NCI-H1930 (cell line): ENCODE data around the gene PLP1.
A peak's percentile ranks its signal among the peaks of the same experiment; 100 is the strongest.
"Not testable (repeated sequence)": the region's sequence is repeated elsewhere in the genome, so short reads cannot be mapped to it uniquely, and the experiment has no call there.

Experiments used
- DNase-seq, 2 experiments: peaks; one replicate each; lab custom pipeline; 2025; lab: John Stamatoyannopoulos, UW

Gene PLP1, protein sequence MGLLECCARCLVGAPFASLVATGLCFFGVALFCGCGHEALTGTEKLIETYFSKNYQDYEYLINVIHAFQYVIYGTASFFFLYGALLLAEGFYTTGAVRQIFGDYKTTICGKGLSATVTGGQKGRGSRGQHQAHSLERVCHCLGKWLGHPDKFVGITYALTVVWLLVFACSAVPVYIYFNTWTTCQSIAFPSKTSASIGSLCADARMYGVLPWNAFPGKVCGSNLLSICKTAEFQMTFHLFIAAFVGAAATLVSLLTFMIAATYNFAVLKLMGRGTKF

DNA sequence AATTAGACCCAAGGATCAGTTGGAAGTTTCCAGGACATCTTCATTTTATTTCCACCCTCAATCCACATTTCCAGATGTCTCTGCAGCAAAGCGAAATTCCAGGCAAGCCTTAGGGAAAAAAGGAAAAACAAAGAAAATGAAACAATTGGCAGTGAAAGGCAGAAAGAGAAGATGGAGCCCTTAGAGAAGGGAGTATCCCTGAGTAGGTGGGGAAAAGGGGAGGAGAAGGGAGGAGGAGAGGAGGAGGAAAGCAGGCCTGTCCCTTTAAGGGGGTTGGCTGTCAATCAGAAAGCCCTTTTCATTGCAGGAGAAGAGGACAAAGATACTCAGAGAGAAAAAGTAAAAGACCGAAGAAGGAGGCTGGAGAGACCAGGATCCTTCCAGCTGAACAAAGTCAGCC lies at the start of gene PLP1:
Gene PLP1, plus strand, starts transcription at position 295 of the 400 bp plus-strand sequence. CDS start 156 bp downstream, outside the sequence.
- no peak for DNase-seq

DNA sequence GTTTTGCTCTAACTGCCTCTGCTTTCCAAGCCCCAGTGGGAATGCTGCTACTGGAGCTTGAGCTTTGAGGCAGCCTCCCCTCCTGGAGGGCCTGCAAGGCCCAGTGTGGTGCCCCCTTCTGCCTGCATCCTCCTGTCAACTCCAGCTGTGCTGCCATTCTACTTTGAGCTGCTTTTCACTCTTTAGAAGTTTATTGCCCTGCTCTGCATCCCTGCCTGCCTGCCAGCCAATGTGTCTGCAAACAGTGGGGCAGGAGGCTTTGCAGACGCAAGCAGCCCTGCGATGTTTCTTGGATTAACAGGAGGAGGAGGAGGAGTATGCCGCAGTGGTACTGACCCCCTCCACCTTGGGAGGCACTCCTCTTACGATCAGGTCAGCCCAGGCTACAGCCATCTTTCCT lies 49.5 kb upstream of the PLP1 start:
- no peak for DNase-seq

DNA sequence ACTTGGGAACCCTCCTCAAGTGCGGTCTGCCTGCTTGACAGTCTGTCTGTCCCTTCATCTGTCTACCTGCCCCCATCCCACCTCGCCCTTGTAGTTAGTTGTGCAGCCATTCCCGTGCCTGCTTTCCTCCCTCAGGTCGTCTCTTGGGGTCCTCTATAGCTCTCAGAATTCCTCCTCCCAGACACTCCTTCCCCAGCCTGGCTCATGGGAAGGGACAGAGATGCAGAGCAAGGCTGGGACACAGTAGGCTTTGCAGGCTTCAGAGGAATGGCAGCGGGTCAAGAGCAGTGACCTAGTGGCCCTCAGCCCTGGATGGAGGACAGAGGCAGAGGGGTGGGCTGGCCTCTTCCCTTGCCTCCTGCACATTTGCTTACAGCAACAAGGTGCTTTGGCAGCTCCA lies 47.6 kb upstream of the PLP1 start:
- no peak for DNase-seq

DNA sequence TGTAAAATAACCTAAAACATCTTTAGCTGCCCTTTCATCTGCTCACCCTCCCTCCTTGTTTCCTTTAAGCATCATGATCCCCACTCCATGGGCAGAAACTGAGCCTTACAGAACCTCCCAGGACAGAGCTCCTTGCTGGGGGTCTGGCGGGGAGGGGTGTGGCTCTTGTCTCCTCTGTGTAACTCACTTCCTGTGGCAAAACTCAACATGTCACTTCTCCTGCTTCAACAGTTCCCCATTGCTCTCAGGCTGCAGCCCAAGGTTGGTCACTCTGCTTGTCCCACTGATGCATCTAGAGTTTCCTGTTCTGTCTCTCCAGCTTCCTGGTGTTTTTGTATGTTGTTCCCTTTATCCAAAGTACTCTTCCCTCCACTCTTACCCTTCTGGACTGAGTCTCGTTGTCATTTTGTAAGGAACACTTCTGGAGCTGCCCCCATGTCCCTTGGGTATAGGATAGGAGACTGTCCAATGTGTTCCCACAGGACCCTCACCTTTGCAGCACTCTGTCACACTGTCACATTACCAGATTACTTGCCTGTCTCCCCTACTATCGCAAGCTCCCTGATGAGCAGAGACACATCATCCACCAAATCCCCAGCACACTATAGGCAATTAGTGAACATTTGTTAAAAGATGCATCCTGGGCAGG lies 46.4 kb upstream of the PLP1 start:
- DNase-seq: no peak

DNA sequence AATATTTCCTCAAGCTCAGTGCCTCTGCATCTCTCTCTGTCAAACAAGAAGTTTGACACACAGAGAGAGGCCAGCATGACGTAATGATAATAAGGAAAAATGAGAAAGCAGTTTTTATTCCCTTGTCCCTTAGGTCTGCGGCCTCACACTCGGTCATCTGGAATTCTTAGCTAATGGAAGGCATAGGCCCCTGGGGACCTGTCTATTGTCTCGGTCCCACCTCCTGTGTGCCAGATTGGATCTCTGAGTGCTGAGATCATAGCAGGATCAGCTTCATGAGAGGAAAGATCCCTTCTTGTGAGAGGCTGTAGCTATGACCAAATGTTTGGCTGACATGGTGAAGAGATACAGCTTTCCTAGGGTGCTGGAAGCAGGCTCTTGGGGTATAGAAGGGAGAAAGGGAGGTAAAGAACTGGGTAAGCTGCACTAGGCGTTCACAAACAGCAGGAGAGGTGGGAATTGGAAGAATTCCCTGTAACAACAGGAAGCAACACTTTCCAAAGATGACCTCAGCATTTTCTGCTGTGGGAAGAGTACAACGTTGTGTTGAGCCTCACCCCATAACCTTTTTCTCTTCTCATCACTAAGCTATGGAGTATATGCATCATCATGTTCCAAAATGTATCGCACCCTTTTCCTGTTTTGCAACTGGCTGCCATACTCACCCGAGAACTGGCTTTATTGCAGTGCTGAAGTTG lies 45.7 kb upstream of the PLP1 start:
- DNase-seq: no peak

DNA sequence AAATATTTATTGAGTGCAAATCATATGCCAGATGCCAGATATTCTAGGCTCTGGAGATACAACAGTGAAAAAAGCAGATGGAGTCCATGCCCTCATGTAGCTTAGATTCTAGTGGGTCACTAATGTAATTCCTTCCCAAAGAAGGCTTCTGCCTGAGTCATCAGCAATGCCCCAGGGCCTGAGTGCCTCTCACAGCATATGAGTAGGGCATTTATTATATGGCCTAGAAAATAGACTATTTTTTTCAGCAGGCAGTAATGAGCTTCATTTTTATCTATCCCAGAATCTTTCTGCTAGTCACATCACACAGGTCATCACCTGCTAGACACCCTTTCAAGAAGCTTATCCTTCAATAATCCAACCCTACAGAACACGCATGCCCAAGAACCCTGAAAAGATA lies 43.6 kb upstream of the PLP1 start:
- DNase-seq: no peak

DNA sequence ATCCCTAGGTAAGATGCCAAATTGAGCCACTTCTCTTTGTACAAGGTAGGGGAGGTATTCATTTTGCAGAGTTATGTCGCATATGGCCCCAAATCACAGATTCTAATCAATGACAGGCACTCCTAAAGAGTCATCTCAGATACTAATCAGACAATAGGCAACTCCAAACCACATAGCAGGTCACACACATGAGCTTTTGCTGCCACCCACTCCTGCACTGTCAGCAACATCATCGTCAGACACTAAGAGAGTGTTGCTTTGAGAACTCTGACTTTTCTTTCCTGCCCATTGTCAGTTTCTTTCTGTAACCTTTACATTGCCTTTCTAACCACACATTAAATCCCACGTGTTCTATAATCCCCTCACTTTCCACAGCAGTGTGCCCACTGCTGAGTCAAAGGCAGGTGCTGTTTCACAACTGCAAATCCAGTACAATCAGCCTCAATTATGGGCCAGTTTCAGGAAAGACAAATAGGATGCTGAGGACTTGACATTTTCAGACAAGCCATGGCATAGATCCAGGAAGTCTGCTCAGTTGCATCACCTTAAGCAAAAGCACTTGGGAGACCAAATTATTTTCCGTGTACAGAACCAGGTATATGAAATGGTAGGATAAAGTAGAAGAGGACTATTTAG lies 42.4 kb upstream of the PLP1 start:
- peak; percentile 27 to 58 for DNase-seq

DNA sequence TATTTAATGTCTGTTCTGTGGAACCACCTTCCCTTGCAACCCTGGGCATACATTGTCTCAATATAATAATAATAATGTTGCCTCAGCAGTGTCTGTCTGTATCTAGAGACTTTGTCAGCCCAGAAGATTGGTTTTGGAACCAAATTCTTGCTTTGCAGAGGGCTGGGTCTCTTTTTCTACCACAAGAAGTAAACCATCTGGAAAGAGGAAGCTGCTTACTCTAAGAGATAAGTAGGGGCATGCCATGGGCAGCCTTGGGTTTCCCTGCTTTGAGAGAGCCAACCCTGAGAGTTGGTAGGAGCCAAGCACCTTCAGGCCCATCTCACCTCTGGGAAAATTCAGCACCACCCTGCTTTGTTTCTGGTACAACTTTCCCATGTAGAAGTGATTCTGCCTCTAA lies 38.9 kb upstream of the PLP1 start:
- no peak for DNase-seq

DNA sequence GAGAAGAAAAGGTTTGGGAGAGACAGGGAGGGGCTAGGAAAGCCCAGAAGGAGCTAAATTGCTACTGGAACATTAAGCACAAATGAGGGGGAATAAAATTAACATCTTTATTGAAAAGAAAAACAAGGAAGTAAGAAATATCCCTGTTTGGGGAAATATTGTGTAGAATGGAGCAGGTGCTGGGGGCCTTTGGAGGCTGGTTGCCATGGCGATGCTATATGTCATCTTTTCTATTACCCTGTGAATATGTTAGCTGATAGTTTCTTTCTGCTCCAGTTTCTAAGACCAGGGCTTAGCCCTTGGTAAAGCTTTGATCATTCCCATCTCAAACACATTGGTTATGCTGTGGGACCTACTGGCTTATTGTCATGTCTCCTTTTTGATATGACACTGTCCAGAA lies 37.2 kb upstream of the PLP1 start:
- DNase-seq: no peak

DNA sequence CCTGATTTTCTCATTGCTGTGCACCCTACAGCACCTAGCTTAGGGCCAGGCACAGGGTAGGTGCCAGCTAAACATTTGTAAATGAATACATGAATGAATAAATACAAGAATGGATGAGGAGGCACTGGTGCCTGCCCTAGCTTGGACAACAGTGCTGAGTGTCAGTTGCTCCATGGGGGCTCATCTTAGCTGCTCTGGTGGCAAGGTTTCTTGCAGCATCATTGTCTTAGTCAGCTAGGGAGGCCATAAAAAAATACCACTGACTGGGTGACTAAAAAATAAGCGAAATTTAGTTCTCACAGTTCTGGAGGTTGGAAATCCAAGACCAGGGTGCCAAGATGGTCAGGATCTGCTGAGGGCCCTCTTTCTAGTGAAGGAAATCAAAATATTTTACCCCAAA lies 34.8 kb upstream of the PLP1 start:
- DNase-seq: no peak

DNA sequence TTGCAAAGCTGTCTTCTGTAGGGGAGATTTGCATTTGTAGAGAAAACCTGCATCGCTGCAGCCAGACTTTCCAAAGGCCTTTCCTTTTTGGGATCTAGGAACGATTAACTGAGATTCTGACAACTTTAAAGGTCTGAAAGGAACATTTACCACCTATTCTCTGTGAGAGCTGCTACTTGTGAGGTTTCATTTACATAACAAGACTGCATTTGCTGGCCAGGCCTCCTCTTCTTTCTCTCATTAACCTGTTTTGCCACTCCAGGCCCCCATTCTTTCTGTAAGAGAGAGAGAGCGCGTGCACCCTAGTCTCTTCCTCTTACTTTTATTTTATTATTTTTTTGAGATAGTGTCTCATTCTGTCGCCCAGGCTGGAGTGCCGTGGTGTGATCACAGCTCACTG lies 34.3 kb upstream of the PLP1 start:
- DNase-seq: no peak

DNA sequence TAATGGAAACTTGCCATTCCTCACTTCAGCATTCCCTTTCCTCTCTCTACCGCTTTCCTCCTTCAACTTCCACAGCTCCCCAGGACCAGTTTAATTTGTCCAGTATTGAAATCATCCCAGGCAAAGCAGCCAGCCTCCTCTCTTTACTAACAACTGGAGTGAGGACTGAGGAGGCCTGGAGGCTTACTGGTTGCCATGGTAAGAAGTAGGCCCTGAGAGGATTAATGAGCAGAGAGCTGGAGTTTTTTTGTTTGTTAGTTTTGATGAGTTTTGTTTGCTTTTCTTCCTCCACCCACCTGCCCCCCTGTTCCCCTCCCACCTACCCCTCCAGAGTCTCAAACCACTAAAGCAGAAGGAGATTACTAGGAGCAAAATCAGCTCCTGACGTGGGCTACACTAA lies 29.5 kb upstream of the PLP1 start:
- DNase-seq: no peak

DNA sequence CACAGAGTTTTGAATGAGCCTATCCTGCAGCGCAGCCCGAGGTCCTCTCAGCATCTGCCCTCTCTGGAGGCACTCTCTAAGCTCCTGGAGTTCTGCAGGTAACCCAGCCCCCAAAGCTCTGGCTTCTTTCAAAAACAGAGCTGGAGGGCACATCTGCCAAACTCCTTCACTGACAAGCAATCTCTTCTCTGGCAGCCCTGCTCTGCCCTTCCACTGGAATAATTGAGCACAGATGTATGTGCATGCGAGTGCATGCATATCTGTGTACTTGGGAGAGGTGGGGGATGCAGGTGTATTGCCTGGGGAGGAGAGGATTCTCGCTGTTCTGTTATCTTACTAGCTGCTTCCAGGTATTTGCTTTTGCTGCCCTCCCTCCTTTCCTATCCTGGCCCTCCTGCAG lies 22.2 kb upstream of the PLP1 start:
- DNase-seq: no peak

DNA sequence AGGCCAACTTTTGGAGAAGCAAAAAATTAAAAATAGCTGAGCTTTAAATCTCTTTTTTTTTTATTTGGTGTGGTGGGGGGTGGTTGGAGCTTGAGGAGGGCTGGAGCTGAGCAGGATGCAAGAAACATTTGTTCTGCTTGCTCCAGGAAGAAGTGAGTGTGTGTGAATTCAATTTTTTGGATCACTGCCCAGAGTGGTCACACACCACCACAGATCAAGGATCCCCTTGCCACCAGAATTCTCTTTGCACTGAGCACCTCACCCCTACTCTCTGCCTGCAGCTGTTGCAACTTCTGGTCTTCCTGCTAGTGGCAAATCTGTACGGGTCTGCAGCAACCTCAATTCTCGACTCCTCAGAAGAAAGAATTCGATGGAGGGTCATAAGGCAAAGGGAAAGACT lies 19.9 kb upstream of the PLP1 start:
- no peak for DNase-seq

DNA sequence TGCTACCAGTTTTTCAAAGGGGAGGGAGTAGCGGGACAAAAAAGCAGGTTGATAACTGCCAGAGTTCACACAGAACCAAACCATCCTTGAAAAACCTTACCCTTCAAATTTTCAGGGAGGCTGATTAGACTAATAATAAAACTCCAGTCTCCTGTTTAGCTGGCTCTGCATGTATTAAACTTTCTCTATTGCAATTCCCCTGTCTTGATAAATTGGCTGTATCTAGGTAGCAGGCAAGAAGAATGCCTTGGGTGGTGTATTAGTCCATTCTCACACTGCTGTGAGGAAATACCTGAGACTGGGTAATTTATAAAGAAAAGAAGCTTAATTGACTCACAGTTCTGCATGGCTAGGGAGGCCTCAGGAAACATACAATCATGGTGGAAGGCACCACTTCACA lies 18.1 kb upstream of the PLP1 start:
- DNase-seq: no peak

DNA sequence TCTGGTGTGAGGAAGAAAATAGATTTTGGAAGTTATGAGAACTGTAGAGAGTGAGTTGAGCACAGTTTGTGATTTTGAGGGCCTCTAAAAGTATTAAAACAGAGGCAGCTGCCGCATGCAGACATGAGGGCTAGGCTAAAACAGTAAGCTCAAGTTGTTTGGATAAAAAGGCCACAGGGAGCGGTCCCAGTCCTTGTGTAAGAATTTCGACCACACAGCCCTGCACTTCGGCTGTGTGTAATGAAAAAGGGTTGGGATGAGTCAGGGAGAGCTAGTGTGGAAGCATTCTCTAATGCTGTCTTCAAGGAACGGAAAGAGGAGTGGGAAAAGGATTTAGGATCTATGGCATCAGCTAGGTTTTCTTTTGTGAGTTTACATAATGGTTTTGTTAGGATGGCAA lies 13.1 kb upstream of the PLP1 start:
- not testable (repeated sequence) for DNase-seq

DNA sequence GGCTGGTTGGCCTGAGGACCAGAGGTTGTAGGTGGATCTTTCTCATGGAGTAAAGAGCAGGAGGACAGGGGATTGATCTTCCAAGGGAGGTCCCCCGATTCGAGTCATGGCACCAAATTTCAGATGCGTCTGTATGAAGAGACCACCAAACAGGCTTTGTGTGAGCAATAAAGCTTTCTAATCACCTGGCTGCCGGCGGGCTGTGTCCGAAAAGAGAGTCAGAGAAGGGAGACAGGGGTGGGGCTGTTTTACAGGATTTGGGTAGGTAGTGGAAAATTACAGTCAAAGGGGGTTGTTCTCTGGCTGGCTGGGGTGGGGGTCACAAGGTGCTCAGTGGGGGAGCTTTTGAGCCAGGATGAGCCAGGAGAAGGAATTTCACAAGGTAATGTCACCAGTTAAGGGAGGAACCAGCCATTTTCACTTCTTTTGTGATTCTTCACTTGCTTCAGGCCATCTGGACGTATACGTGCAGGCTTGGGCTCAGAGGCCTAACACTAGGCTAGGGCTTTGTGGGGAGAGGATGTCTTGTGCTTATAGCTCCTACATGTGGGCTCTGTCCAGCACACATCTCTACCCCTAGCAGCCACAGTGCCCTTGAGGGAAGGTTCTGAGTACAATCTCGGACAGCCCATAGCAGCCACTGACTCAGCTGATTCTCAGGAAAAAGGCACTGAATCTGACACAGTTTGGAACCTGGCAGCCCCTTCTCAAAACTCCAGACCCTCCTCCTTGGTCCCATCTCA lies 9.7 kb upstream of the PLP1 start:
- not testable (repeated sequence) for DNase-seq

DNA sequence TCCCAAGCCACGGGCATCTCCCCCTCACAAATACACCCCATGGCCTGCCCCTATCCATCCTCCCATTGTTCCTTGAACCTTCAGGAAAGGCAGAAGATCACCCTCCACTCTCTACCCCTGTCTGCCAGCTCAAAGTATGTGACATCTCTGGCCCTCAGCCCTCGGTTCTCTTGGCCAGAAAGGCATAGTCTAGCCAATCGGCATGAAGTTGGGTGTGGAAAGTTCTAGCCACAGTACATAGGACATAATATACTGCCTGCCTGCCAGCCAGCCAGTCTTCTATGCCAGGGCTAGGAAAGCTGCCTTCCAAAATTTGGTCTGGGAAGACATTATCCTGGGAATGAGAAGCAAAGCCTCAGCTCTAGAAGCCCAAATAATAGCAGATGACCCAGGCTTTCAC lies 3.2 kb upstream of the PLP1 start:
- DNase-seq: no peak

DNA sequence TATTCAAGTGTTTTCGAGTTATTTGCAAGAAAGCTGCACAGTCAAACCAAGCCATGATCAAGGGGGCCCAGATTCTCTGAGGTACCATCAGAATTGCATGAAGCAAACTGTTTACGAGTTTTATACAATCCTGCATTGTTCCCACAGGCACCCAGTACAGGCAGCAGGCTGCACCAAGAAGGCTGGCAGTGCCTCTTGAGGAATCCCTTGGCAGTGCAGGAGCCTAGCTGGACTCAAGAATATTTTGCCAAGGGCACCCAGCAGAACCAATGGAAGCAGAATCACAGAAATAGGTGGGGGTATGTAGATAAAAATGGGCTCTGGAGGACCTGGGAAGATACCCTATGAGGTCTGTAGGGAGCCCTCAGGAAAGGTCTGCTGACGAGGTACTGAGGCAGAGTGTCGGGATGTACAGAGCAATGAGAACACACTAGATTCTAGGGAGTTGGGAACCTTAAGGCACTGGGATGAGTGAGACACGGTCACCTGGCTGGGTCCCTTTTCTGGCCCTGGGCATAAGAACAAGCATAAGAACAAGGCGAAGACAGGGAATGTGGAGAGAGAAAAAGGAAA lies 2.5 kb upstream of the PLP1 start:
- DNase-seq: no peak

DNA sequence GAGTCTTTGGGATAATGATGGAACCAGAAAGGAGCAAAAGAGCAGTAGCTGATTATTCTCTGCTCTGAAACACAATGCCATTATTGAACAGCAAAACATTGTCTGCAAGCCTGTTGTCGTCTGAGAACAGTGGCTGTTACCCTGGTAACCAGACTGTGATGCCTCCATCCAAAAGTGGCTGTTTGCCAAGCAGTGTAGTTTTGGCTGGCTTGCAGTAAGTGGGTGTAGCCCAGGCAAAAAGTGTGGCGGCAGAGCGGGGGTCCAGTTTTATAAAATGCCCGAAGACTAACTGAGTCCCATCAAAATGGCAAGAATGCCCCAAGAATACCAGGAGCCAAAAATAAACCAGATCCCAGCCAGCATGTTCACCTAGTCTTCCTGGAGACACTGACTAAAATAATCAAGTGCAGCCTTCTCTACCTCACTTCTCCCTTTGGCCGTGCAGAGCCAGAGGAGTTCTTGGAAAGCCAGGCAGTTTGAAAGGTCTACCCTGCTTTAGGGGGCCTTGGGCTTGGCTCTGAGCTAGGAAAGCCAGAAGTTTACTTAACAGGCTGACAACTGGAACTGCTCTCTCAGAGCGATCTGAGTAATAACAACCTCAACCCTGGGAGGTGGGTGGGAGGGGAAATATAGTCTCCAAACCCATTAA lies 2.6 kb downstream of the PLP1 start:
- no peak for DNase-seq

DNA sequence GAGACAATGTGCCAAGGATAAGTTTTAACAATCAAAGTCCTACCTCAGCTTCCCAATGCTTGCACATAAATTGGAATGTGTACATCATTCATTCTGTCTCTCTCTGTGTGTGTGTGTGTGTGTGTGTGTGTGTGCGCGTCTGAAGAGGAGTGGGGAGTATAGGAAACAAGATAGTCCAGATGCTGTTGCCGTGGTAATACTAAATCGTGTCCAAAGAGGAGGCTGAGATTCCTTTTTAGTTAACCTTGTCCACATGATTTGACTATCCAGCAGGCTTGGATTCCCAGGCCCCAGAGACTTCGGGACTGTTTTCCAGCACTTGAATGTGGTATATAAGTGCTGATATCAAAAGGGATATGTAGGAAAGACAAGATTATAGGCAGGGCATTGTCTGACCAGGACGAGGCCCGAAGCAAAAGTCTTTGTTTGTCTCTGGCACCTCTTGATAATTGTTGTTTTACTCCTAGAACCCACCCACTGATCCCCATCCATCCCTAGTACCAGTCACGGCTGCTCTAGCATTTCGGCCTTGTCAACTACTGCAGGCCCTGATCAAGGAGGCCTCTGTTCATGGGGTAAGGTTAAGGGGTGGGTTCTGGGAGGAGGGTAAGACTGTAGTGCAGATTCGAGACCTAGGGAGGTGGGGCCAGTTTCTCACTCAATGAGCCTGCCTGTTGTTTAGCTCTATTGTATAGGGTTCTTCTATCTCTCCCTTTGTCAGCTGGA lies 3.9 kb downstream of the PLP1 start:
- DNase-seq: no peak
